B cell (primary cell): Measurements from ENCODE around the gene ULBP1. TPM values are rescaled to one million over a fixed set of nuclear protein-coding genes. Genes with fewer than 3 reads are reported as not detected.
A peak's percentile ranks its signal among the peaks of the same experiment; 100 is the strongest.
"Not testable (repeated sequence)": the region's sequence is repeated elsewhere in the genome, so short reads cannot be mapped to it uniquely, and the experiment has no call there.

ENCODE experiments used
- ATAC-seq: fragments of 200-7000 bp; cut with Tn5 transposase; one replicate; pipeline ENCODE4 v1.10.0; 2021; ENCODE audit warnings: low read depth, mild to moderate bottlenecking, moderate number of reproducible peaks, moderate library complexity
- CTCF ChIA-PET: fragments of 350-600 bp; sonication (Branson Sonifier 250); formaldehyde crosslinking; loops from one replicate; lab custom pipeline; 2021; ENCODE audit warnings: antibody characterized with exemption, inconsistent platforms; lab: Charles Lee
- POLR2A ChIA-PET: fragments of 350-600 bp; sonication (Branson Sonifier 250); formaldehyde crosslinking; loops from one replicate; lab custom pipeline; 2021; ENCODE audit warnings: antibody characterized with exemption; lab: Charles Lee
- DNase-seq: peaks from one replicate; pipeline ENCODE4 v3.0.0; 2013
- H2AFZ ChIP-seq: 2 replicates; pipeline ENCODE4 v1.6.1; 2012; ENCODE audit warnings: mild to moderate bottlenecking, low read depth, low read length; ENCODE audit not compliant: insufficient read depth, poor library complexity, severe bottlenecking
- H3K27ac ChIP-seq, 2 donors: 1 replicate in 1 of 2; 2 replicates in 1 of 2; pipeline ENCODE4 v1.5.1; 2012 to 2013; ENCODE audit warnings: low read length in 2 of 2, mild to moderate bottlenecking in 2 of 2, moderate library complexity in 1 of 2
- H3K27me3 ChIP-seq, 4 experiments: fragments of 200-600 bp in 1 of 4; sonication (generic) in 1 of 4; replicated peaks in 1 of 4; 1 replicate in 2 of 4; 2 replicates in 2 of 4; pipeline versions ENCODE4 v1.6.1 to v1.7.0; 2013 to 2016; ENCODE audit warnings: low read length in 3 of 4, mild to moderate bottlenecking in 2 of 4, mixed read lengths in 1 of 4, moderate library complexity in 1 of 4; ENCODE audit not compliant: insufficient read depth in 4 of 4, control insufficient read depth in 3 of 4; ENCODE audit errors: control extremely low read depth in 1 of 4
- H3K36me3 ChIP-seq, 2 experiments: replicated peaks in 1 of 2; 1 replicate in 1 of 2; 2 replicates in 1 of 2; pipeline versions ENCODE4 v1.6.1 to v1.7.1; 2013; ENCODE audit warnings: low read length in 1 of 2; ENCODE audit not compliant: insufficient read depth in 2 of 2, control insufficient read depth in 1 of 2; ENCODE audit errors: control extremely low read depth in 1 of 2, extremely low read depth in 1 of 2
- H3K4me1 ChIP-seq, 2 donors: fragments of 200-600 bp in 1 of 2; sonication (generic) in 1 of 2; 1 replicate in 1 of 2; 2 replicates in 1 of 2; pipeline versions ENCODE4 v1.5.1 to v1.6.1; 2013 to 2017; ENCODE audit warnings: low read length in 2 of 2; ENCODE audit not compliant: control insufficient read depth in 2 of 2, insufficient read depth in 2 of 2
- H3K4me2 ChIP-seq: replicated peaks from 2 replicates; pipeline ENCODE3; 2012; ENCODE audit warnings: mild to moderate bottlenecking, low read depth, low read length; ENCODE audit not compliant: poor library complexity, severe bottlenecking
- H3K4me3 ChIP-seq, 5 experiments: fragments of 200-600 bp in 1 of 5; sonication (generic) in 1 of 5; 1 replicate in 3 of 5; 2 replicates in 2 of 5; pipeline versions ENCODE4 v1.5.1 to v1.7.0; 2011 to 2016; ENCODE audit warnings: low read length in 4 of 5, mild to moderate bottlenecking in 4 of 5, low read depth in 2 of 5, control low read depth in 1 of 5, moderate library complexity in 1 of 5; ENCODE audit not compliant: insufficient read depth in 1 of 5; ENCODE audit errors: control extremely low read depth in 1 of 5, extremely low read depth in 1 of 5
- H3K79me2 ChIP-seq: fragments of 200-600 bp; sonication (generic); one replicate; pipeline ENCODE4 v1.6.0; 2016; ENCODE audit warnings: low read length; ENCODE audit not compliant: control insufficient read depth, insufficient read depth
- H3K9ac ChIP-seq: fragments of 200-600 bp; sonication (generic); 2 replicates; pipeline ENCODE4 v1.6.1; 2017; ENCODE audit warnings: mild to moderate bottlenecking, low read length, moderate library complexity
- H3K9me3 ChIP-seq, 3 donors: one replicate each; pipeline versions ENCODE4 v1.6.1 to v1.7.1; 2013; ENCODE audit warnings: low read length in 2 of 3; ENCODE audit not compliant: control insufficient read depth in 2 of 3, insufficient read depth in 1 of 3; ENCODE audit errors: control extremely low read depth in 1 of 3
- H4K20me1 ChIP-seq: 2 replicates; pipeline ENCODE4 v1.6.0; 2012; ENCODE audit warnings: mild to moderate bottlenecking, low read length; ENCODE audit not compliant: insufficient read depth, control insufficient read depth, poor library complexity, severe bottlenecking
- H3K27ac Mint-ChIP-seq: one replicate; pipeline ENCODE4 v1.8.0; 2021; ENCODE audit warnings: mixed read lengths
- H3K27me3 Mint-ChIP-seq: one replicate; pipeline ENCODE4 v1.8.0; 2021; ENCODE audit warnings: mixed read lengths
- H3K4me1 Mint-ChIP-seq: one replicate; pipeline ENCODE4 v1.8.0; 2021; ENCODE audit warnings: mixed read lengths
- H3K4me3 Mint-ChIP-seq: one replicate; pipeline ENCODE4 v1.8.0; 2021; ENCODE audit warnings: mixed read lengths
- H3K9me3 Mint-ChIP-seq: one replicate; pipeline ENCODE4 v1.8.0; 2022; ENCODE audit warnings: mixed read lengths; ENCODE audit not compliant: insufficient read depth
- EZH2 ChIP-seq: IDR thresholded peaks from 2 replicates; pipeline ENCODE4 v1.6.1; 2012; ENCODE audit warnings: borderline replicate concordance, low read depth, mild to moderate bottlenecking, moderate library complexity, low read length; ENCODE audit not compliant: insufficient read depth, poor library complexity, severe bottlenecking
- WGBS: methylation state at CpG from one replicate; pipeline ENCODE4 v1.1.5; 2013; ENCODE audit warnings: missing lambda C conversion rate; ENCODE audit not compliant: insufficient coverage; 5-methylcytosine and 5-hydroxymethylcytosine counted together
- intact Hi-C: fragments of 100-400 bp; cut with micrococcal nuclease; formaldehyde crosslinking; loops from one replicate; pipeline ENCODE4 v1.10.0; 2022
- polyA plus RNA-seq: library from polyadenylated mRNA; depleted of rRNA; stranded (reverse); fragments of >200 nt; gene quantifications from 2 replicates; pipeline ENCODE4 v1.2.3, GENCODE V29; 2012
- total RNA-seq, 2 donors: library from RNA; stranded (reverse); fragments of 120-200 nt in 1 of 2; gene quantifications; 1 replicate in 1 of 2; 2 replicates in 1 of 2; pipeline versions ENCODE4 v1.2.3 to v1.2.4, GENCODE V29; 2013 to 2022
- TF ChIP-seq, protein P1 (sequence below): fragments of 200-600 bp; IDR thresholded peaks from one replicate; pipeline ENCODE4 v1.8.0; 2022; ENCODE audit warnings: antibody characterized with exemption, mild to moderate bottlenecking

ULBP1 gene
- total and polyA plus RNA-seq, 2 donors (not counting 1 experiment from before 2014, with no cell fraction given), result 0.04 to 0.12 TPM

- no peak overlapping the region for H2AFZ ChIP-seq
- H3K4me2 ChIP-seq, result no peak overlapping the region
- H3K9ac ChIP-seq, result no peak overlapping the region
- H3K27me3 ChIP-seq, result peaks cover 0 to 55% (median 24%) of the 10 kb centered on the region in 4 experiments
- no peak overlapping the region for H3K4me3 ChIP-seq
- H3K27ac ChIP-seq, result no peak overlapping the region
- H3K36me3 ChIP-seq, result no peaks in the 10 kb centered on the region
- ATAC-seq (no peak), DNase-seq (no peak)
- no peaks in the 10 kb centered on the region for H3K79me2 ChIP-seq
- POLR2A ChIA-PET, result no interaction called here
- peaks cover 0 to 21% (median 0%) of the 10 kb centered on the region in 3 donors for H3K9me3 ChIP-seq
- WGBS, result 86% methylated on average over 4 of the region's 4 CpGs
- TF ChIP-seq EZH2, result no peak
- TF ChIP-seq, protein P1, sequence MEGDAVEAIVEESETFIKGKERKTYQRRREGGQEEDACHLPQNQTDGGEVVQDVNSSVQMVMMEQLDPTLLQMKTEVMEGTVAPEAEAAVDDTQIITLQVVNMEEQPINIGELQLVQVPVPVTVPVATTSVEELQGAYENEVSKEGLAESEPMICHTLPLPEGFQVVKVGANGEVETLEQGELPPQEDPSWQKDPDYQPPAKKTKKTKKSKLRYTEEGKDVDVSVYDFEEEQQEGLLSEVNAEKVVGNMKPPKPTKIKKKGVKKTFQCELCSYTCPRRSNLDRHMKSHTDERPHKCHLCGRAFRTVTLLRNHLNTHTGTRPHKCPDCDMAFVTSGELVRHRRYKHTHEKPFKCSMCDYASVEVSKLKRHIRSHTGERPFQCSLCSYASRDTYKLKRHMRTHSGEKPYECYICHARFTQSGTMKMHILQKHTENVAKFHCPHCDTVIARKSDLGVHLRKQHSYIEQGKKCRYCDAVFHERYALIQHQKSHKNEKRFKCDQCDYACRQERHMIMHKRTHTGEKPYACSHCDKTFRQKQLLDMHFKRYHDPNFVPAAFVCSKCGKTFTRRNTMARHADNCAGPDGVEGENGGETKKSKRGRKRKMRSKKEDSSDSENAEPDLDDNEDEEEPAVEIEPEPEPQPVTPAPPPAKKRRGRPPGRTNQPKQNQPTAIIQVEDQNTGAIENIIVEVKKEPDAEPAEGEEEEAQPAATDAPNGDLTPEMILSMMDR, result no peak
- Mint-ChIP-seq H3K9me3 (no peaks in the 10 kb centered on the region), H3K27ac (no peak overlapping the region), H3K4me1 (peaks cover 26% of the 10 kb centered on the region), H3K27me3 (peaks cover 64% of the 10 kb centered on the region), H3K4me3 (no peak overlapping the region)
- no peaks in the 10 kb centered on the region for H4K20me1 ChIP-seq
- peaks cover 15 to 16% of the 10 kb centered on the region in 2 donors for H3K4me1 ChIP-seq
- CTCF ChIA-PET, result no interaction called here
- intact Hi-C loops, result no loop called here
Measured at GRCh38 chr6:149919834-149920225, 43.9 kb upstream of the ULBP1 start.

- H3K27me3 ChIP-seq, result peaks cover 0 to 67% (median 38%) of the 10 kb centered on the region in 4 experiments
- intact Hi-C loops, result no loop called here
Measured at GRCh38 chr6:149921361-149921760, 42.4 kb upstream of the ULBP1 start.

DNA sequence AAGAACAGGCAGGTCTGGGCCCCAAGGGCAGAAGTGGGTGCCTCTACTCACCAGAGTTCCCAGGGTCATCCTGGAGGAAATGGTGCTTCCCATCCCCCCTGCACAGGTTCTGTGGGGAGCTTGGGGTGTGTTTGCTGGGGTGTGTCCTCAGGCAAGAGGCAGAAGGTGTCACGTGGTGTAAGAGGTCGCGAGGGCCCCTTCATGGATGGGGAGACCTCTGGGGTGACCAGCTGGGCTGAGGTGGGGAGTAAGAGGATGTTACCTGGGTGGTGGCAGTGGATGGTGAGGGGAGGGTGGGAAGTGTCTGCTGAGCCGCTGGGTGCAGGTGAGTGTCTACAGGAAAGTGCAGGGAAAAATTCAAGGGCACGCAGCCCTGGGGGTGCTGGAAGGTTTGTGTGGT is 41.7 kb upstream of the ULBP1 start:
- H3K4me3 ChIP-seq, H3K36me3 ChIP-seq, POLR2A ChIA-PET, DNase-seq, H3K27ac ChIP-seq, H3K9me3 Mint-ChIP-seq, H3K27ac Mint-ChIP-seq, H3K9ac ChIP-seq, H3K79me2 ChIP-seq, H2AFZ ChIP-seq, ATAC-seq, H4K20me1 ChIP-seq: not testable (repeated sequence)
- CTCF ChIA-PET, result interaction anchor here (0.7 kb wide), 1 partner anchor 88 kb away, joined by 3 read pairs; no protein-coding TSS in a partner anchor
- WGBS, result 71% methylated on average over 4 of the region's 5 CpGs
- peaks cover 0 to 32% (median 0%) of the 10 kb centered on the region in 3 donors for H3K9me3 ChIP-seq
- peak overlapping the region; percentile 95 for H3K4me2 ChIP-seq
- H3K4me1 Mint-ChIP-seq, result peaks cover 36% of the 10 kb centered on the region
- H3K4me3 Mint-ChIP-seq, result peak overlapping the region; percentile 23
- peaks cover 77% of the 10 kb centered on the region for H3K27me3 Mint-ChIP-seq
- intact Hi-C loops, result loop anchor here (2.0 kb wide), 1 partner anchor 57 kb away; the partner anchor contains the start of gene LRP11
- peaks cover 0 to 72% (median 42%) of the 10 kb centered on the region in 4 experiments for H3K27me3 ChIP-seq
- H3K4me1 ChIP-seq, result peaks cover 29 to 32% of the 10 kb centered on the region in 2 donors

More at GRCh38 chr6:149921361-149921760, 42.4 kb upstream of the ULBP1 start:
- Mint-ChIP-seq H3K9me3 (no peaks in the 10 kb centered on the region), H3K4me3 (peak overlapping the region; percentile 33), H3K4me1 (peaks cover 35% of the 10 kb centered on the region), H3K27ac (no peak overlapping the region), H3K27me3 (peaks cover 73% of the 10 kb centered on the region)
- DNase-seq (no peak), ATAC-seq (no peak)
- Histone ChIP-seq H3K79me2 (no peaks in the 10 kb centered on the region), H3K9ac (no peak overlapping the region), H3K9me3 (peaks cover 0 to 29% (median 0%) of the 10 kb centered on the region in 3 donors), H3K36me3 (no peaks in the 10 kb centered on the region), H2AFZ (no peak overlapping the region), H3K4me1 (peaks cover 28 to 30% of the 10 kb centered on the region in 2 donors), H3K4me3 (no peak overlapping the region), H3K4me2 (no peak overlapping the region), H3K27ac (no peak overlapping the region), H4K20me1 (no peaks in the 10 kb centered on the region)
- POLR2A ChIA-PET, result no interaction called here
- 90% methylated on average over 4 of the region's 6 CpGs for WGBS
- TF ChIP-seq EZH2, result no peak
- TF ChIP-seq, protein P1, result no peak
- CTCF ChIA-PET, result no interaction called here
